Measurements from ENCODE around the gene MZT2B.
"Not testable (repeated sequence)": the region's sequence is repeated elsewhere in the genome, so short reads cannot be mapped to it uniquely, and the experiment has no call there.

- not testable (repeated sequence) for TF ChIP-seq CTCF, POLR2A, POLR2AphosphoS5 (IDR thresholded peaks at IDR 0.05)
These were observed 22.7 kb upstream of the MZT2B start for GRCh38 chr2:130159376-130159775.
